NT2/D1 (cell line): ENCODE measurements around the gene RIPK4.
"Not testable (repeated sequence)": the region's sequence is repeated elsewhere in the genome, so short reads cannot be mapped to it uniquely, and the experiment has no call there.

Experiments
- DNase-seq: peaks from one replicate; pipeline ENCODE4 v3.0.0-alpha.2; 2011; ENCODE audit warnings: low read depth, low spot score
- H3K27me3 ChIP-seq: 2 replicates; pipeline ENCODE4 v1.6.0; 2011; ENCODE audit warnings: mild to moderate bottlenecking; ENCODE audit not compliant: insufficient read length, insufficient read depth
- H3K36me3 ChIP-seq: 2 replicates; pipeline ENCODE4 v1.6.1; 2011; ENCODE audit warnings: mild to moderate bottlenecking, low read length, mixed read lengths; ENCODE audit not compliant: insufficient read depth, insufficient read length
- H3K4me1 ChIP-seq: 2 replicates; pipeline ENCODE4 v1.5.1; 2011; ENCODE audit not compliant: insufficient read depth, insufficient read length
- H3K4me3 ChIP-seq: 2 replicates; pipeline ENCODE4 v1.5.1; 2011; ENCODE audit warnings: low read depth; ENCODE audit not compliant: insufficient read length
- H3K9ac ChIP-seq: 2 replicates; pipeline ENCODE4 v1.6.0; 2011; ENCODE audit warnings: low read depth; ENCODE audit not compliant: insufficient read length
- H3K9me3 ChIP-seq: 2 replicates; pipeline ENCODE4 v1.5.1; 2011; ENCODE audit warnings: mild to moderate bottlenecking, low read length; ENCODE audit not compliant: insufficient read depth
- SUZ12 ChIP-seq: IDR thresholded peaks from 2 replicates; pipeline ENCODE4 v1.6.1; 2011; ENCODE audit not compliant: insufficient read length, insufficient read depth; ENCODE audit errors: extremely low read depth
- YY1 ChIP-seq: IDR thresholded peaks from 2 replicates; pipeline ENCODE4 v1.6.1; 2011; ENCODE audit not compliant: insufficient read length, insufficient read depth
- ZNF274 ChIP-seq: IDR thresholded peaks from 2 replicates; pipeline ENCODE4 v1.6.1; 2011; ENCODE audit warnings: mild to moderate bottlenecking, low read depth, low read length

RIPK4 gene

GRCh38 chr21:41701749-41702148 is 65.1 kb downstream of the RIPK4 start:
- no peak for TF ChIP-seq ZNF274
- no peak for TF ChIP-seq YY1
- TF ChIP-seq SUZ12, result no peak
- DNase-seq, result no peak
- no peak overlapping the region for H3K4me3 ChIP-seq
- H3K27me3 ChIP-seq, result no peaks in the 10 kb centered on the region
- H3K9ac ChIP-seq, result no peak overlapping the region
- H3K9me3 ChIP-seq, result no peaks in the 10 kb centered on the region; the same call in 1 of the 2 replicates
- no peaks in the 10 kb centered on the region for H3K4me1 ChIP-seq
- H3K36me3 ChIP-seq, result no peaks in the 10 kb centered on the region

GRCh38 chr21:41699311-41699710 is 67.5 kb downstream of the RIPK4 start:
- Histone ChIP-seq H3K4me3 (no peak overlapping the region), H3K27me3 (no peaks in the 10 kb centered on the region), H3K9me3 (no peaks in the 10 kb centered on the region), H3K4me1 (no peaks in the 10 kb centered on the region), H3K36me3 (no peaks in the 10 kb centered on the region), H3K9ac (no peak overlapping the region)
- no peak for DNase-seq
- no peak for TF ChIP-seq YY1
- TF ChIP-seq ZNF274, result no peak
- no peak for TF ChIP-seq SUZ12

GRCh38 chr21:41698071-41698470 is 68.8 kb downstream of the RIPK4 start:
- no peak overlapping the region for H3K4me3 ChIP-seq
- H3K4me1 ChIP-seq, result no peaks in the 10 kb centered on the region
- no peak overlapping the region for H3K9ac ChIP-seq
- H3K36me3 ChIP-seq, result no peaks in the 10 kb centered on the region
- no peak for DNase-seq
- H3K27me3 ChIP-seq, result no peaks in the 10 kb centered on the region
- TF ChIP-seq SUZ12 (no peak), YY1 (no peak), ZNF274 (no peak)
- H3K9me3 ChIP-seq, result no peaks in the 10 kb centered on the region

DNA sequence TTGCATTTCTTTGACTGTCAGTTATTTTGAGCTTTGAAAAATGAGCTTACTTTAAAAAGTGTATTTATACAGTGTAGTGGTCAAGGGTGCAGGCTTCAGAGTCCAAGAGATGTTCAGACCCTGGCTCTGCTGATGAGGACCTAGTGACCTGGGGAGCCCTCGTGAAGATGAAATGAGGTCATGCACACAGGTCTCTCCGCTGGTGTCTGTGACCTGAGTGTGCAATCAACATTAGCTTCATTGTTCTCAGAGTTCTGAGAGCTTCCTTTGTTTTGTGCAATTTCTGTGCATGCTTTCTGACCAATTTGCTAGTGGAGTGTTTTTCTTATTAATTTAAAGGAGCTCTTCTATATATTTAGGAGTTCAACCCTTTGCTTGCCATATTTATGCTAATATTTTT is 71.3 kb downstream of the RIPK4 start:
- TF ChIP-seq YY1, result no peak
- no peak for TF ChIP-seq SUZ12
- TF ChIP-seq ZNF274, result no peak

GRCh38 chr21:41694042-41694441 is 72.8 kb downstream of the RIPK4 start:
- not testable (repeated sequence) for H3K4me1 ChIP-seq, H3K36me3 ChIP-seq, H3K27me3 ChIP-seq, DNase-seq, H3K9ac ChIP-seq, H3K4me3 ChIP-seq, H3K9me3 ChIP-seq

More for the DNA sequence above, 71.3 kb downstream of the RIPK4 start:
- H3K36me3 ChIP-seq, result no peaks in the 10 kb centered on the region
- H3K4me3 ChIP-seq, result no peak overlapping the region
- H3K9ac ChIP-seq, result no peak overlapping the region
- DNase-seq, result no peak
- H3K9me3 ChIP-seq, result no peaks in the 10 kb centered on the region
- H3K4me1 ChIP-seq, result peaks cover 7% of the 10 kb centered on the region
- H3K27me3 ChIP-seq, result no peaks in the 10 kb centered on the region

GRCh38 chr21:41692185-41692565 is 74.7 kb downstream of the RIPK4 start:
- Histone ChIP-seq H3K36me3 (no peaks in the 10 kb centered on the region), H3K4me1 (peaks cover 10% of the 10 kb centered on the region), H3K27me3 (no peaks in the 10 kb centered on the region), H3K9me3 (no peaks in the 10 kb centered on the region; the same call in 1 of the 2 replicates), H3K4me3 (no peak overlapping the region), H3K9ac (no peak overlapping the region)
- TF ChIP-seq SUZ12, result no peak
- no peak for TF ChIP-seq ZNF274
- TF ChIP-seq YY1, result no peak
- no peak for DNase-seq

- Histone ChIP-seq H3K9me3 (no peaks in the 10 kb centered on the region; the same call in 1 of the 2 replicates), H3K27me3 (no peaks in the 10 kb centered on the region), H3K9ac (no peak overlapping the region), H3K4me3 (no peak overlapping the region), H3K36me3 (no peaks in the 10 kb centered on the region), H3K4me1 (peaks cover 10% of the 10 kb centered on the region)
- no peak for DNase-seq
- TF ChIP-seq ZNF274 (no peak), SUZ12 (no peak), YY1 (no peak)
These were observed 75.4 kb downstream of the RIPK4 start for GRCh38 chr21:41691205-41692184.
